Measurements from ENCODE around the gene GRAP2. TPM values are rescaled to one million over a fixed set of nuclear protein-coding genes. Genes with fewer than 3 reads are reported as not detected.

Gene GRAP2
- total RNA-seq, 1 experiment from 2014 or later, result not detected

GRCh38 chr22:39989633-39990032, 88.7 kb downstream of the GRAP2 start:
- H3K4me3 Mint-ChIP-seq (ENCODE audit: unreplicated experiment), result no peak overlapping the region
- H3K36me3 ChIP-seq (ENCODE audit: control insufficient read depth, insufficient read depth, low read length), result no peaks in the 10 kb centered on the region
- H3K27me3 ChIP-seq (replicated peaks; ENCODE audit: control insufficient read depth, insufficient read depth, low read length), result no peaks in the 10 kb centered on the region
- no peaks in the 10 kb centered on the region for H3K27me3 Mint-ChIP-seq (ENCODE audit: insufficient read depth, unreplicated experiment)
- ChIA-PET CTCF (interaction anchor here (1.9 kb wide), 1 partner anchor 36 kb away, joined by 9 read pairs; no protein-coding TSS in a partner anchor), POLR2A (no interaction called here)
- no TSS peak for BruUV-seq (replicated peaks)
- DNase-seq, result no peak
- intact Hi-C loops (cut with micrococcal nuclease; ENCODE audit: unreplicated experiment), result no loop called here
- no peak overlapping the region for H3K4me3 ChIP-seq (ENCODE audit: low read depth, low read length)
- peaks cover 28% of the 10 kb centered on the region for H3K4me1 ChIP-seq
- no peak overlapping the region for H3K27ac Mint-ChIP-seq (ENCODE audit: unreplicated experiment)
- TF ChIP-seq, protein P1, sequence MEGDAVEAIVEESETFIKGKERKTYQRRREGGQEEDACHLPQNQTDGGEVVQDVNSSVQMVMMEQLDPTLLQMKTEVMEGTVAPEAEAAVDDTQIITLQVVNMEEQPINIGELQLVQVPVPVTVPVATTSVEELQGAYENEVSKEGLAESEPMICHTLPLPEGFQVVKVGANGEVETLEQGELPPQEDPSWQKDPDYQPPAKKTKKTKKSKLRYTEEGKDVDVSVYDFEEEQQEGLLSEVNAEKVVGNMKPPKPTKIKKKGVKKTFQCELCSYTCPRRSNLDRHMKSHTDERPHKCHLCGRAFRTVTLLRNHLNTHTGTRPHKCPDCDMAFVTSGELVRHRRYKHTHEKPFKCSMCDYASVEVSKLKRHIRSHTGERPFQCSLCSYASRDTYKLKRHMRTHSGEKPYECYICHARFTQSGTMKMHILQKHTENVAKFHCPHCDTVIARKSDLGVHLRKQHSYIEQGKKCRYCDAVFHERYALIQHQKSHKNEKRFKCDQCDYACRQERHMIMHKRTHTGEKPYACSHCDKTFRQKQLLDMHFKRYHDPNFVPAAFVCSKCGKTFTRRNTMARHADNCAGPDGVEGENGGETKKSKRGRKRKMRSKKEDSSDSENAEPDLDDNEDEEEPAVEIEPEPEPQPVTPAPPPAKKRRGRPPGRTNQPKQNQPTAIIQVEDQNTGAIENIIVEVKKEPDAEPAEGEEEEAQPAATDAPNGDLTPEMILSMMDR (IDR thresholded peaks at IDR 0.05; ENCODE audit: insufficient read depth in 1 of 2, low read depth in 1 of 2, low read length in 1 of 2, severe bottlenecking in 1 of 2, unreplicated experiment in 1 of 2), result no peak
- no peaks in the 10 kb centered on the region for H3K36me3 Mint-ChIP-seq (ENCODE audit: insufficient read depth, unreplicated experiment)
- H3K9me3 ChIP-seq, result no peaks in the 10 kb centered on the region
- no peaks in the 10 kb centered on the region for H3K9me3 Mint-ChIP-seq (ENCODE audit: unreplicated experiment)
- H3K4me1 Mint-ChIP-seq (ENCODE audit: low read depth, unreplicated experiment), result peaks cover 31% of the 10 kb centered on the region

GRCh38 chr22:39990686-39991085, 89.8 kb downstream of the GRAP2 start:
- no peaks in the 10 kb centered on the region for H3K27me3 ChIP-seq (replicated peaks; ENCODE audit: control insufficient read depth, insufficient read depth, low read length)
- no peak overlapping the region for H3K4me3 Mint-ChIP-seq (ENCODE audit: unreplicated experiment)
- H3K9me3 Mint-ChIP-seq (ENCODE audit: unreplicated experiment), result no peaks in the 10 kb centered on the region
- TF ChIP-seq, protein P1 (IDR thresholded peaks at IDR 0.05; ENCODE audit: insufficient read depth in 1 of 2, low read depth in 1 of 2, low read length in 1 of 2, severe bottlenecking in 1 of 2, unreplicated experiment in 1 of 2), result no peak
- intact Hi-C loops (cut with micrococcal nuclease; ENCODE audit: unreplicated experiment), result no loop called here
- peaks cover 31% of the 10 kb centered on the region for H3K4me1 Mint-ChIP-seq (ENCODE audit: low read depth, unreplicated experiment)
- H3K36me3 ChIP-seq (ENCODE audit: control insufficient read depth, insufficient read depth, low read length), result no peaks in the 10 kb centered on the region
- POLR2A ChIA-PET, result no interaction called here
- no peak overlapping the region for H3K4me3 ChIP-seq (ENCODE audit: low read depth, low read length)
- H3K27ac Mint-ChIP-seq (ENCODE audit: unreplicated experiment), result no peak overlapping the region
- H3K27me3 Mint-ChIP-seq (ENCODE audit: insufficient read depth, unreplicated experiment), result no peaks in the 10 kb centered on the region
- no peaks in the 10 kb centered on the region for H3K36me3 Mint-ChIP-seq (ENCODE audit: insufficient read depth, unreplicated experiment)
- no peaks in the 10 kb centered on the region for H3K9me3 ChIP-seq
- BruUV-seq (replicated peaks), result no TSS peak
- peaks cover 28% of the 10 kb centered on the region for H3K4me1 ChIP-seq
- DNase-seq, result no peak
- CTCF ChIA-PET, result interaction anchor here (1.1 to 1.9 kb wide), 5 partner anchors 9 to 37 kb away, joined by 4 to 9 read pairs (median 5); no protein-coding TSS in a partner anchor

GRCh38 chr22:39991159-39991860, 90.4 kb downstream of the GRAP2 start:
- DNase-seq, result peak in 1 of 2 experiments; percentile 26
- no TSS peak for BruUV-seq (replicated peaks)
- intact Hi-C loops (cut with micrococcal nuclease; ENCODE audit: unreplicated experiment), result no loop called here
- H3K9me3 ChIP-seq, result no peaks in the 10 kb centered on the region
- no peaks in the 10 kb centered on the region for H3K36me3 ChIP-seq (ENCODE audit: control insufficient read depth, insufficient read depth, low read length)
- no peak overlapping the region for H3K4me3 ChIP-seq (ENCODE audit: low read depth, low read length)
- ChIA-PET POLR2A (no interaction called here), CTCF (interaction anchor here (1.1 to 1.9 kb wide), 5 partner anchors 8 to 38 kb away, joined by 4 to 9 read pairs (median 5); no protein-coding TSS in a partner anchor)
- Mint-ChIP-seq H3K4me3 (ENCODE audit: unreplicated experiment) (no peak overlapping the region), H3K4me1 (ENCODE audit: low read depth, unreplicated experiment) (peaks cover 31% of the 10 kb centered on the region), H3K27me3 (ENCODE audit: insufficient read depth, unreplicated experiment) (no peaks in the 10 kb centered on the region), H3K27ac (ENCODE audit: unreplicated experiment) (peak overlapping the region; percentile 8), H3K9me3 (ENCODE audit: unreplicated experiment) (no peaks in the 10 kb centered on the region), H3K36me3 (ENCODE audit: insufficient read depth, unreplicated experiment) (no peaks in the 10 kb centered on the region)
- TF ChIP-seq, protein P1 (IDR thresholded peaks at IDR 0.05; ENCODE audit: insufficient read depth in 1 of 2, low read depth in 1 of 2, low read length in 1 of 2, severe bottlenecking in 1 of 2, unreplicated experiment in 1 of 2), result no peak
- peaks cover 34% of the 10 kb centered on the region for H3K4me1 ChIP-seq
- no peaks in the 10 kb centered on the region for H3K27me3 ChIP-seq (replicated peaks; ENCODE audit: control insufficient read depth, insufficient read depth, low read length)
